HG03196 (cell line): ENCODE results near the gene OPN1MW2.
"Not testable (repeated sequence)": the region's sequence is repeated elsewhere in the genome, so short reads cannot be mapped to it uniquely, and the experiment has no call there.

Experiments
- ATAC-seq: cut with Tn5 transposase; IDR thresholded peaks from one replicate; pipeline ENCODE4 v1.9.1; 2021; ENCODE audit not compliant: unreplicated experiment

Gene OPN1MW2

DNA sequence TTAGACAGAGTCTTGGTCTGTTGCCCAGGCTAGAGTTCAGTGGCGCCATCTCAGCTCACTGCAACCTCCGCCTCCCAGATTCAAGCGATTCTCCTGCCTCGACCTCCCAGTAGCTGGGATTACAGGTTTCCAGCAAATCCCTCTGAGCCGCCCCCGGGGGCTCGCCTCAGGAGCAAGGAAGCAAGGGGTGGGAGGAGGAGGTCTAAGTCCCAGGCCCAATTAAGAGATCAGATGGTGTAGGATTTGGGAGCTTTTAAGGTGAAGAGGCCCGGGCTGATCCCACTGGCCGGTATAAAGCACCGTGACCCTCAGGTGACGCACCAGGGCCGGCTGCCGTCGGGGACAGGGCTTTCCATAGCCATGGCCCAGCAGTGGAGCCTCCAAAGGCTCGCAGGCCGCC, at the start of gene OPN1MW2:
Gene OPN1MW2 (plus strand): TSS at position 301 of the 400 bp plus-strand sequence. CDS start 60 bp downstream, at position 361.
- ATAC-seq = not testable (repeated sequence)

DNA sequence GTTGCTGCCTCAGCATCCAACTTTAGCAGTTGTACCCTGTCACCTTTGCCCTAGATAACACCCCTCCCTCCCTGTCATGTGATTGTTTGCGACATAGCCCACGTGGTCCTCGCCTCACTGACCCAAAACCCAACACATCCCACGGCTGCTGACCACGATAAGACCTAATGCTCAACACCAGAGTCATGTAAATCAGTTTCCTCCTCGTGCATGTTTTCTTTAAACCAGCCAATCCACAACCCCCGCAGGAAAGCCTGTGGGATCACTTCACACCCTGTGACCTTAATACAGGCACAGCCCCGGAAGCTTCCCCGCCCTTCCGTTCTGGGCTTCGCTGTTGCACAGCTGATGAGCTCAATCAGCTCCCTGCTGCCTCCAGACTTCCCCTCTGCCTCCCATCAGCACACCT, 47.0 kb upstream of the OPN1MW2 start:
- ATAC-seq = not testable (repeated sequence)

- not testable (repeated sequence) for ATAC-seq
These were observed 45.2 kb upstream of the OPN1MW2 start for GRCh38 chrX:154174356-154174755.

DNA sequence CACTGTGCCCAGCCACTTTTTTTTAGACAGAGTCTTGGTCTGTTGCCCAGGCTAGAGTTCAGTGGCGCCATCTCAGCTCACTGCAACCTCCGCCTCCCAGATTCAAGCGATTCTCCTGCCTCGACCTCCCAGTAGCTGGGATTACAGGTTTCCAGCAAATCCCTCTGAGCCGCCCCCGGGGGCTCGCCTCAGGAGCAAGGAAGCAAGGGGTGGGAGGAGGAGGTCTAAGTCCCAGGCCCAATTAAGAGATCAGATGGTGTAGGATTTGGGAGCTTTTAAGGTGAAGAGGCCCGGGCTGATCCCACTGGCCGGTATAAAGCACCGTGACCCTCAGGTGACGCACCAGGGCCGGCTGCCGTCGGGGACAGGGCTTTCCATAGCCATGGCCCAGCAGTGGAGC, 37.3 kb upstream of the OPN1MW2 start, which contains the start of gene OPN1MW:
Gene OPN1MW (plus strand): TSS at position 301 of the 400 bp plus-strand sequence. CDS start 82 bp downstream, at position 383.
- not testable (repeated sequence) for ATAC-seq

DNA sequence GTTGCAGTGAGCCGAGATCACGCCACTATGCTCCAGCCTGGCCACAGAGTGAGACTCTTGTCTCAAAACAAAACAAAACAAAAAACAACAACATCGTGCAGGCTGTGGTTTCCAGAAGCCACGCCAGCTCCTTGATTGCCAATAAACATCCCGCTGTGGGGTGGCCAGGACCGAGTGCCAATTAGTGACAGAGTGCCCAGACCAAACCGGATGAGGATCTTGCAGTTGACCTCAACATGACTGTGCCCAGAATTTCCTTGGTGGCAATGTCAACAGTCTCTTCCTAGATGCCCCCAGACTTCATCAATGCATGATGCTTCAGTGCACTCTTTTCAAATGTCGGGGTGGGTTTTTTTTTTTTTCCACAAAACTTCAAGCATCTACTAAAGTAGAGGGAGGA, 35.8 kb upstream of the OPN1MW2 start:
- ATAC-seq = not testable (repeated sequence)

GRCh38 chrX:154192846-154193245, 26.7 kb upstream of the OPN1MW2 start:
- ATAC-seq = not testable (repeated sequence)

DNA sequence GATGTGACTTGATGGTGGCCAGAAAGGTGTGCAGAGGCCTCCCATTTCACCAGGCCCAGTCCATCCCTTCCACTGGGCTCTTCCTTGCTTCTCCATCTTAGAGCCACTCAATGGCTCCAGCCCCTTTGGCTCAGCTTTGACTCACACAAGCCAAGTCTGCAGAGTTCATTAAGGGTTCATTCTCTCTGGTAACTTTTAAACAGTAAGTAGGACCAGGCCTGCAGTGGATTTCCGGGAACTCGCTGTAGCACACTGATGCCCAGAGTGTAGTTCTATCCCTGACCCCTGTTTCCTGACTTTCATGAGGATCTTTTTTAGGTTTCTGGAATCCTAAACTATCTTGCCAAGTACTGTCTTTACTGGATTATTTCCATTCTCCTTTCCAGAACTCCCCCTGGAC, 25.2 kb upstream of the OPN1MW2 start:
- not testable (repeated sequence) for ATAC-seq

DNA sequence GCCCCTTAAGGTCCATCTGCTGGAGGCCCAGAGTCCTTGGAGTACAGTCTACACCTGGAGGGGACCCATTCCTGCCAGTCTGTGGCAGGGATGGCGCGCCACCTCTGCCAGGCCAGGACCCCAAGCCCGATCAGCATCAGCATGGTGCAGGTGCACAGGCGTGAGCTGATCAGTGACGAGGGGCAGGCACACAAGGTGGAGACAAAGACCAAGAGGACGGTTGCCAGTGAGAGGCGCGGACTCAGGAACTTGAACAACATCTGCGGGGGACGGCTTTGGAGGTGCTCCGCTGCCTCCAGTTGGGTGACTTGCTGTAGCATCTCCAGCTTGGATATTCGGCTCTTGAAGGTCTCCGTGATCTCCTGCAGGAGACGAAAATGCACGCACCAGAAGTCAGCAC, 23.1 kb upstream of the OPN1MW2 start:
- not testable (repeated sequence) for ATAC-seq

DNA sequence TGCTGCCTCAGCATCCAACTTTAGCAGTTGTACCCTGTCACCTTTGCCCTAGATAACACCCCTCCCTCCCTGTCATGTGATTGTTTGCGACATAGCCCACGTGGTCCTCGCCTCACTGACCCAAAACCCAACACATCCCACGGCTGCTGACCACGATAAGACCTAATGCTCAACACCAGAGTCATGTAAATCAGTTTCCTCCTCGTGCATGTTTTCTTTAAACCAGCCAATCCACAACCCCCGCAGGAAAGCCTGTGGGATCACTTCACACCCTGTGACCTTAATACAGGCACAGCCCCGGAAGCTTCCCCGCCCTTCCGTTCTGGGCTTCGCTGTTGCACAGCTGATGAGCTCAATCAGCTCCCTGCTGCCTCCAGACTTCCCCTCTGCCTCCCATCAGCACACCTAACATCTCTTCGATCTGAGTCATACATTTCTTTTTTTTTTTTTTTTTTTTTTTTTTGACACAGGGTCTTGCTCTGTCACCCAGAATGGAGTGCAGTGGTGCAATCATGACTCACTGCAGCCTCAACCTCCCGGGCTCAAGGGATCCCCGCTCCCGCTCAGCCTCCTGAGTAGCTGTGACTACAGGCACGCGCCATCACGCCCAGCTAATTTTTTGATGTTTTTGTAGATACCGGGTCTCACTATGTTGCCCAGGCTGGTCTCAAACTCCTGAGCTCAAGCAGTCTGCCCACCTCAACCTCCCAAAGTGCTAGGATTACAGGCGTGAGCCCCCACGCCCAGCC, 9.7 kb upstream of the OPN1MW2 start:
- ATAC-seq = not testable (repeated sequence)

DNA sequence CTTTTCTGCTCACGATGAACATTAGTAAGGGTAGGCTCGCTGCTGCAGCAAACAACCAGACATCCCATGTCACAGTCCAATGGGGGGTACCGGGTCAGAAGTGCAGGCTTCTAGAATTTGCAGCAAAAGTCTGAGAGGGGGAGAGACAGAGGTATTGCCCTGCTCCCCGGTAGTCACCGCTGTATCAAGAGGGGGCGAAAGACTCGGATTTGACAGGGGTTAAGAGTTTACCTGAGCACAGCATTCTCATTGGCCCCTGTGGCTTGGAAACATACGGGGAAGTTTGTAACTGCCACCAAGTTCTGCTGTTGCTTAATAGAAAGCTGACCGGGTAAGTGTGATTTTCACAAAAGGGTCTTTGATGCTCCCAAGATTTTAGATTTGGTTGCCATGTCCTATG, 8.5 kb upstream of the OPN1MW2 start:
- not testable (repeated sequence) for ATAC-seq

- not testable (repeated sequence) for ATAC-seq
These were observed 8.1 kb upstream of the OPN1MW2 start for GRCh38 chrX:154211499-154211898.

DNA sequence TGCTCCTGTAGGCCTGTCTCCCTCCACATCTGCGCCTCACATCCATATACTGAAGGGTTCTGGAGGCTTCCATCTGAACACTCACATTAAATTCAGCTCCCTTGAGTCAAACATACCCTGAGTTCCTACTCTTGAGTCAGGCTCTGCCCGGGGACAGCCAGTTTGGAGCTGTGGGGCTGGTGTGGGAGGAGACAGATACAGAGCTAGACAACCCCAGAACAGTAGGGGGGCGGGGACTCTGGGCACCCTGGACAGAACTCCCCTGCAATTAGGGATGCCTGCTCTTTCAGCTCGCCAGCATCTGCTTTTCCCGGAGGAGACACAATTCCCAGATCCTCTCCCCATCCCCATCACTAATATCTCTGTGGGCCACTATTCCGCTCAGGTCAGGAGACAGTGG, 5.7 kb downstream of the OPN1MW2 start:
- not testable (repeated sequence) for ATAC-seq

DNA sequence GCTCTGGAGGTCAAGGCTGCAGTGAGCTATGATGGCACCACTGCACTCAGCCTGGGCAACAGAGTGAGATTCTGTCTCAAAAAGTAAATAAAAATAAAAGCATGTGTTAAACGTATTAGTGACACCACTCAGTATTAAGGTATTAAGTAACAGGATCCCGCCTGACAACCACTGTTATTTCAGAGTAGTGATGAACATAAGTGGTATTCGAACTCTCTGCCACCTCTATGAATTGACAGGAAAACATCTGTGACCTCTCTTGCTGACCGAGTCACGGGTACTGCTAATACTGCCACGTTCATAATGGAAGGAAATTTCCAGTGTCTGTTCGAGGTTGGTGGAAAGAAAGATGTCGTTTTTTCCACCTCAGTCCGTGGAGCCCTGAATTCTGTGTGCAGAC, 7.2 kb downstream of the OPN1MW2 start:
- not testable (repeated sequence) for ATAC-seq

- not testable (repeated sequence) for ATAC-seq
These were observed 11.9 kb downstream of the OPN1MW2 start for GRCh38 chrX:154231443-154231842.

DNA sequence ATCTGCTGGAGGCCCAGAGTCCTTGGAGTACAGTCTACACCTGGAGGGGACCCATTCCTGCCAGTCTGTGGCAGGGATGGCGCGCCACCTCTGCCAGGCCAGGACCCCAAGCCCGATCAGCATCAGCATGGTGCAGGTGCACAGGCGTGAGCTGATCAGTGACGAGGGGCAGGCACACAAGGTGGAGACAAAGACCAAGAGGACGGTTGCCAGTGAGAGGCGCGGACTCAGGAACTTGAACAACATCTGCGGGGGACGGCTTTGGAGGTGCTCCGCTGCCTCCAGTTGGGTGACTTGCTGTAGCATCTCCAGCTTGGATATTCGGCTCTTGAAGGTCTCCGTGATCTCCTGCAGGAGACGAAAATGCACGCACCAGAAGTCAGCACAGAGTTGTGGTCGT, 14.1 kb downstream of the OPN1MW2 start:
- ATAC-seq = not testable (repeated sequence)

DNA sequence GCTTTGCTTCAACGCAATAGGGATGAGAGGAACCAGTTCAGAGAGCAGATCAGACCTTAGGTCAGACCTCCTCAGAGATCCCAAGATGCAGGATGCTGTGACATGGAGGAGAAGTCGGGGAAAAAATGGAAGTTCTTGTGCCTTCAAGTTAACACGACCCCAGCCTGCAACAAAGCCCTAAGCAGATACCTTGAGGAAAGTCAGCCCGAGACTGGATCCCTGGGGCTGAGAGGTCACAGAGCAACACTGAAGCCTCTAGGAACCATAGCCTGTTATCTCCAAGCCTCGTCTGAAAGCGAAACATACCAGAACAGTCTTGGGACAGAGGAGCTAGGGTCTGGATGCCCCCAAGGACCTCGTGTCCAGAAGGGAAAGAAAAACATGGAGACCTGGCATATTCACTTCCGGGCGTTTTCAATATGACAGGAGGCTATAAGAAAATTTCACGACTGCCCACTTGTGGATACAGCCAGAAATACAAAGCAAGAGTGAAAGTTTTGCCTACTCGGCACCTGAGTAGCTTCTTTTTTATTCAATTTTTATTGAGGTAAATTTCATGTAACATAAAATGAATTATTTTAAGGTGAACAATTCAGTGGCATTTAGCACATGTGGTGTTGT, 19.5 kb downstream of the OPN1MW2 start:
- ATAC-seq = not testable (repeated sequence)

DNA sequence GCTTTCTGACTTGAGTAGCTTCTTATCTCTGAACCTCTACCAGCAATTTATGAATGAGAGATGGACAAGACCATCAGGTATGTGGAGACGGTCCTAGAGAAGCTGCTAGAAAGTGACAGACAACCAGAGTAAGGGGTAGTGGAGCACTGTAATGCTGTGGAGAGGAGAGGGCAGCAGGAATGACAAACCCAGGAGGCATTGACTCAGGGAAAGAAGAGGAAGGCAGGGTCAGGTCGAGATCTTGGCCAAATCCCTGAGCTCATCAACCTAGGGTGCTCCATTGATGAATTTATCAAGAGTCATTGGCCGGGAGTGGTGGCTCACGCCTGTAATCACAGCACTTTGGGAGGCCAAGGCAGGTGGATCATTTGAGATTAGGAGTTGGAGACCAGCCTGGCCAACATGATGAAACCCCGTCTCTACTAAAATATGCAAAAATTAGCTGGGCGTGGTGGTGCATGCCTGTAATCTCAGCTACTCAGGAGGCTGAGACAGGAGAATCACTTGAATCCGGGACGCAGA, 20.5 kb downstream of the OPN1MW2 start:
- not testable (repeated sequence) for ATAC-seq

DNA sequence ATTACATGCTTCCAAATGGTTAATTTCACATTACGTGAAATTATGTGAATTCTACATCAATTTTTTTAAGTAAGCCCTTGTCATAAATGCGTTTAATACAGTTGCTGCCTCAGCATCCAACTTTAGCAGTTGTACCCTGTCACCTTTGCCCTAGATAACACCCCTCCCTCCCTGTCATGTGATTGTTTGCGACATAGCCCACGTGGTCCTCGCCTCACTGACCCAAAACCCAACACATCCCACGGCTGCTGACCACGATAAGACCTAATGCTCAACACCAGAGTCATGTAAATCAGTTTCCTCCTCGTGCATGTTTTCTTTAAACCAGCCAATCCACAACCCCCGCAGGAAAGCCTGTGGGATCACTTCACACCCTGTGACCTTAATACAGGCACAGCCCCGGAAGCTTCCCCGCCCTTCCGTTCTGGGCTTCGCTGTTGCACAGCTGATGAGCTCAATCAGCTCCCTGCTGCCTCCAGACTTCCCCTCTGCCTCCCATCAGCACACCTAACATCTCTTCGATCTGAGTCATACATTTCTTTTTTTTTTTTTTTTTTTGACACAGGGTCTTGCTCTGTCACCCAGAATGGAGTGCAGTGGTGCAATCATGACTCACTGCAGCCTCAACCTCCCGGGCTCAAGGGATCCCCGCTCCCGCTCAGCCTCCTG, 28.0 kb downstream of the OPN1MW2 start:
- not testable (repeated sequence) for ATAC-seq

GRCh38 chrX:154248076-154248475, 28.5 kb downstream of the OPN1MW2 start:
- ATAC-seq = not testable (repeated sequence)

GRCh38 chrX:154257282-154257681, 37.7 kb downstream of the OPN1MW2 start, which contains the start of gene OPN1MW3:
OPN1MW3 (plus strand) TSS chrX:154257582; CDS start chrX:154257620, 38 bp downstream.
- ATAC-seq = not testable (repeated sequence)

GRCh38 chrX:154258711-154259110, 39.2 kb downstream of the OPN1MW2 start:
- ATAC-seq = not testable (repeated sequence)
